Gastrocnemius medialis (tissue), 4 donors: ENCODE data around the gene SP4.

ENCODE experiments used
- CTCF ChIP-seq, 5 experiments: fragments of 450-650 bp in 3 of 5; fragments of 200-600 bp in 2 of 5; sonication (generic) in 2 of 5; IDR thresholded peaks in 4 of 5; conservative IDR thresholded peaks in 1 of 5; 1 replicate in 4 of 5; 2 replicates in 1 of 5; pipeline ENCODE4 v1.5.1; 2016 to 2019; ENCODE audit warnings: antibody characterized with exemption in 5 of 5, mild to moderate bottlenecking in 3 of 5, moderate library complexity in 3 of 5
- POLR2A ChIP-seq, 2 donors: fragments of 450-650 bp; IDR thresholded peaks; one replicate each; pipeline ENCODE4 v1.6.1; 2017; ENCODE audit warnings: antibody characterized with exemption in 2 of 2, mild to moderate bottlenecking in 2 of 2, moderate library complexity in 2 of 2

GRCh38 chr7:21504021-21504420, 76.1 kb downstream of the SP4 start:
- TF ChIP-seq CTCF (IDR thresholded peaks at IDR 0.05 in 4 of 5, conservative IDR thresholded peaks at IDR 0.05 in 1 of 5) (no peak), POLR2A (IDR thresholded peaks at IDR 0.05) (no peak)
